ENCODE data around the gene RNF32. TPM values are rescaled to one million over a fixed set of nuclear protein-coding genes. Genes with fewer than 3 reads are reported as not detected.

Gene RNF32
- polyA plus RNA-seq, 1 donor (not counting 4 experiments of a cell fraction or from before 2014, with no cell fraction given) = 0.34 TPM

- Histone ChIP-seq H3K27ac (ENCODE audit: control insufficient read depth, insufficient read depth, low read length) (no peak overlapping the region), H3K27me3 (ENCODE audit: control insufficient read depth, extremely low read depth, insufficient read depth, low read length) (peaks cover 2% of the 10 kb centered on the region), H2AFZ (ENCODE audit: control insufficient read depth, low read length) (no peak overlapping the region), H3K36me3 (ENCODE audit: control insufficient read depth in 2 of 2, extremely low read depth in 1 of 2, insufficient read depth in 2 of 2, low read length in 2 of 2) (no peaks in the 10 kb centered on the region), H3K4me2 (ENCODE audit: control insufficient read depth, extremely low read depth, insufficient read depth, low read depth, low read length) (no peak overlapping the region), H3K4me3 (ENCODE audit: control insufficient read depth in 2 of 3, extremely low read depth in 1 of 3, insufficient read depth in 2 of 3, low read depth in 1 of 3, low read length in 3 of 3) (no peak overlapping the region), H3K79me2 (ENCODE audit: control insufficient read depth, insufficient read depth, low read length) (no peaks in the 10 kb centered on the region), H3K9ac (ENCODE audit: control insufficient read depth, extremely low read depth, insufficient read depth, low read length) (no peak overlapping the region), H4K20me1 (ENCODE audit: control insufficient read depth, extremely low read depth, insufficient read depth, low read length) (no peaks in the 10 kb centered on the region), H3K9me1 (ENCODE audit: control insufficient read depth, extremely low read depth, insufficient read depth, low read length) (no peaks in the 10 kb centered on the region), H3K9me3 (ENCODE audit: control insufficient read depth, low read depth, low read length) (no peaks in the 10 kb centered on the region), H3K4me1 (ENCODE audit: control insufficient read depth, extremely low read depth, insufficient read depth, low read length) (no peaks in the 10 kb centered on the region)
- dilution Hi-C loops (cut with MboI; ENCODE audit: extremely low pct_ligation_motif_present, low sequenced_read_pairs) = no loop called here
- DNase-seq (ENCODE audit: low read depth, low spot score) (no peak), FAIRE-seq (no peak)
- TF ChIP-seq CTCF (optimal IDR thresholded peaks at IDR 0.05 in 1 of 3, IDR thresholded peaks at IDR 0.05 in 1 of 3, conservative IDR thresholded peaks at IDR 0.05 in 1 of 3; ENCODE audit: extremely low read depth in 1 of 3, insufficient read depth in 2 of 3, low read length in 3 of 3) (no peak), EZH2 (IDR thresholded peaks at IDR 0.05; ENCODE audit: low read length) (no peak)
These were observed 35.5 kb upstream of the RNF32 start for GRCh38 chr7:156604836-156605695.

GRCh38 chr7:156606135-156606534, 34.4 kb upstream of the RNF32 start:
- TF ChIP-seq EZH2 (IDR thresholded peaks at IDR 0.05; ENCODE audit: low read length) (no peak), CTCF (optimal IDR thresholded peaks at IDR 0.05 in 1 of 3, IDR thresholded peaks at IDR 0.05 in 1 of 3, conservative IDR thresholded peaks at IDR 0.05 in 1 of 3; ENCODE audit: extremely low read depth in 1 of 3, insufficient read depth in 2 of 3, low read length in 3 of 3) (no peak)
- H3K79me2 ChIP-seq (ENCODE audit: control insufficient read depth, insufficient read depth, low read length) = no peaks in the 10 kb centered on the region
- dilution Hi-C loops (cut with MboI; ENCODE audit: extremely low pct_ligation_motif_present, low sequenced_read_pairs) = no loop called here

More at GRCh38 chr7:156606135-156606534, 34.4 kb upstream of the RNF32 start:
- H3K9ac ChIP-seq (ENCODE audit: control insufficient read depth, extremely low read depth, insufficient read depth, low read length) = no peak overlapping the region
- no peaks in the 10 kb centered on the region for H3K9me1 ChIP-seq (ENCODE audit: control insufficient read depth, extremely low read depth, insufficient read depth, low read length)
- H3K27me3 ChIP-seq (ENCODE audit: control insufficient read depth, extremely low read depth, insufficient read depth, low read length) = peaks cover 2% of the 10 kb centered on the region
- no peak overlapping the region for H3K4me3 ChIP-seq (ENCODE audit: control insufficient read depth in 2 of 3, extremely low read depth in 1 of 3, insufficient read depth in 2 of 3, low read depth in 1 of 3, low read length in 3 of 3)
- no peaks in the 10 kb centered on the region for H3K36me3 ChIP-seq (ENCODE audit: control insufficient read depth in 2 of 2, extremely low read depth in 1 of 2, insufficient read depth in 2 of 2, low read length in 2 of 2)
- no peaks in the 10 kb centered on the region for H3K4me1 ChIP-seq (ENCODE audit: control insufficient read depth, extremely low read depth, insufficient read depth, low read length)
- H3K4me2 ChIP-seq (ENCODE audit: control insufficient read depth, extremely low read depth, insufficient read depth, low read depth, low read length) = no peak overlapping the region
- no peaks in the 10 kb centered on the region for H4K20me1 ChIP-seq (ENCODE audit: control insufficient read depth, extremely low read depth, insufficient read depth, low read length)
- H2AFZ ChIP-seq (ENCODE audit: control insufficient read depth, low read length) = no peak overlapping the region
- no peak for DNase-seq (ENCODE audit: low read depth, low spot score)
- FAIRE-seq = no peak
- H3K9me3 ChIP-seq (ENCODE audit: control insufficient read depth, low read depth, low read length) = no peaks in the 10 kb centered on the region
- no peak overlapping the region for H3K27ac ChIP-seq (ENCODE audit: control insufficient read depth, insufficient read depth, low read length)
